SK-N-SH treated with all-trans-retinoic acid at 6 μM for 48 hours (cell line): Measurements from ENCODE around the gene SC5D.

ENCODE experiments used
- RARB ChIP-seq: fragments of 250-450 bp; sonication (Bioruptor Pico); IDR thresholded peaks from 2 replicates; pipeline ENCODE4 v1.8.0; 2021; ENCODE audit warnings: mild to moderate bottlenecking, moderate library complexity
- TCF4 ChIP-seq: fragments of 250-450 bp; sonication (Bioruptor Pico); IDR thresholded peaks from 2 replicates; pipeline ENCODE4 v1.8.0; 2021; ENCODE audit warnings: mild to moderate bottlenecking, moderate library complexity, borderline replicate concordance
- TOX ChIP-seq: fragments of 250-450 bp; sonication (Bioruptor Pico); IDR thresholded peaks from 2 replicates; pipeline ENCODE4 v1.8.0; 2021; ENCODE audit warnings: mild to moderate bottlenecking, moderate library complexity, borderline replicate concordance
- ZNF565 ChIP-seq: fragments of 450-650 bp; formaldehyde crosslinking; conservative IDR thresholded peaks from 2 replicates; pipeline ENCODE4 v1.5.0; 2020; ENCODE audit warnings: low read depth, mild to moderate bottlenecking, moderate library complexity
- ZNF70 ChIP-seq: fragments of 450-650 bp; formaldehyde crosslinking; IDR thresholded peaks from 2 replicates; pipeline ENCODE4 v1.5.0; 2020; ENCODE audit warnings: mild to moderate bottlenecking, moderate library complexity
- TF ChIP-seq, protein P1 (sequence below): fragments of 250-450 bp; sonication (Bioruptor Pico); IDR thresholded peaks from 2 replicates; pipeline ENCODE4 v1.8.0; 2020; ENCODE audit warnings: mild to moderate bottlenecking, moderate library complexity, borderline replicate concordance

DNA sequence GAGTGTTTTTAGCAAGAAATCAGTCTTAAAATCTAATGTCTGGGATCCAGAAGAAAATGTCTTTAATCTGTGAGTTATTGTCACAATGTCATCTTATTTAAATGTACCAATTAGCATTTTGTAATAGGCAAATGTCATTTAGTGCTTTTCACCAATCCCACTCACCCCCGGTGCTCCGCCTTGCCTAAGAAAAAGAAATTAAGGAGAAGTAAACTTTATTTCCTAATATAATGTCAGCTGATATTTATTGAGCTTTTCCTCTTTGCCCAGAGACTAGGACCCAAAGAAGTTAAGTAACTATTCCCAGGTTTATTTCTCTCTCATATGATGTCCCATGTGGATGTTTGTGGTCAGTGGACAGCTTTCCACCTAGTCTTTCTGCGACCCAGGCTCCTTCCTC, 16.2 kb downstream of the SC5D start:
- TF ChIP-seq ZNF70 (CRISPR knock-in tag) (no peak), ZNF565 (CRISPR knock-in tag) (no peak), RARB (no peak), TOX (CRISPR knock-in tag) (no peak), TCF4 (no peak)
- TF ChIP-seq, protein P1, sequence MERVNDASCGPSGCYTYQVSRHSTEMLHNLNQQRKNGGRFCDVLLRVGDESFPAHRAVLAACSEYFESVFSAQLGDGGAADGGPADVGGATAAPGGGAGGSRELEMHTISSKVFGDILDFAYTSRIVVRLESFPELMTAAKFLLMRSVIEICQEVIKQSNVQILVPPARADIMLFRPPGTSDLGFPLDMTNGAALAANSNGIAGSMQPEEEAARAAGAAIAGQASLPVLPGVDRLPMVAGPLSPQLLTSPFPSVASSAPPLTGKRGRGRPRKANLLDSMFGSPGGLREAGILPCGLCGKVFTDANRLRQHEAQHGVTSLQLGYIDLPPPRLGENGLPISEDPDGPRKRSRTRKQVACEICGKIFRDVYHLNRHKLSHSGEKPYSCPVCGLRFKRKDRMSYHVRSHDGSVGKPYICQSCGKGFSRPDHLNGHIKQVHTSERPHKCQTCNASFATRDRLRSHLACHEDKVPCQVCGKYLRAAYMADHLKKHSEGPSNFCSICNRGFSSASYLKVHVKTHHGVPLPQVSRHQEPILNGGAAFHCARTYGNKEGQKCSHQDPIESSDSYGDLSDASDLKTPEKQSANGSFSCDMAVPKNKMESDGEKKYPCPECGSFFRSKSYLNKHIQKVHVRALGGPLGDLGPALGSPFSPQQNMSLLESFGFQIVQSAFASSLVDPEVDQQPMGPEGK (CRISPR knock-in tag) = no peak
